Heart left ventricle (tissue), 16 donors: Measurements from ENCODE around the gene KCNA2. TPM values are rescaled to one million over a fixed set of nuclear protein-coding genes. Genes with fewer than 3 reads are reported as not detected.

Experiments
- ATAC-seq, 4 donors: fragments of 200-7000 bp; cut with Tn5 transposase; one replicate each; pipeline ENCODE4 v1.9.1; 2020 to 2022; ENCODE audit warnings: moderate library complexity in 4 of 4, mild to moderate bottlenecking in 3 of 4, moderate number of reproducible peaks in 1 of 4
- DNase-seq, 5 donors: peaks; one replicate each; pipeline ENCODE4 v3.0.0-alpha.2; 2020
- H3K27ac ChIP-seq, 12 donors: fragments of 200-600 bp; sonication (generic) in 4 of 12; one replicate each; pipeline versions ENCODE4 v1.5.0 to v1.8.0; 2016 to 2022; ENCODE audit warnings: mild to moderate bottlenecking in 2 of 12
- H3K27me3 ChIP-seq, 9 donors: fragments of 200-600 bp; sonication (generic) in 2 of 9; one replicate each; pipeline versions ENCODE4 v1.5.1 to v1.8.0; 2016 to 2022; ENCODE audit warnings: mild to moderate bottlenecking in 3 of 9
- H3K36me3 ChIP-seq, 9 donors: fragments of 200-600 bp; sonication (generic) in 2 of 9; one replicate each; pipeline versions ENCODE4 v1.5.0 to v1.8.0; 2018 to 2022; ENCODE audit warnings: mild to moderate bottlenecking in 2 of 9
- H3K4me1 ChIP-seq, 12 donors: fragments of 200-600 bp; sonication (generic) in 4 of 12; one replicate each; pipeline versions ENCODE4 v1.5.0 to v1.8.0; 2016 to 2022; ENCODE audit warnings: mild to moderate bottlenecking in 3 of 12
- H3K4me3 ChIP-seq, 12 donors: fragments of 200-600 bp; sonication (generic) in 4 of 12; one replicate each; pipeline versions ENCODE4 v1.5.0 to v1.8.0; 2017 to 2022; ENCODE audit warnings: mild to moderate bottlenecking in 9 of 12, moderate library complexity in 4 of 12
- H3K9me3 ChIP-seq, 12 donors: fragments of 200-600 bp; sonication (generic) in 4 of 12; one replicate each; pipeline versions ENCODE4 v1.5.0 to v1.8.0; 2016 to 2022; ENCODE audit warnings: mild to moderate bottlenecking in 1 of 12
- POLR2A ChIP-seq, 2 donors: fragments of 450-650 bp; IDR thresholded peaks; one replicate each; pipeline ENCODE4 v1.6.1; 2017; ENCODE audit warnings: antibody characterized with exemption in 2 of 2, mild to moderate bottlenecking in 2 of 2, moderate library complexity in 2 of 2
- WGBS, 4 donors: extraction: QIAGEN DNeasy Blood & Tissue Kit in 2 of 4; methylation state at CpG; one replicate each; pipeline versions ENCODE4 v1.1.5 to v1.1.7; 2013 to 2018; 5-methylcytosine and 5-hydroxymethylcytosine counted together
- intact Hi-C, 10 donors: fragments of 100-400 bp; cut with DNase I; formaldehyde crosslinking; loops; one replicate each; pipeline versions ENCODE4 v1.11.1 to v1.14.2; 2022
- polyA plus RNA-seq, 2 donors: library from polyadenylated mRNA; stranded (reverse); fragments of 200-250 nt; gene quantifications; one replicate each; pipeline ENCODE4 v1.2.3, GENCODE V29; 2013
- total RNA-seq, 9 donors: library from RNA; depleted of rRNA in 2 of 9; stranded (reverse); fragments of >200 nt in 2 of 9; fragmentation: NEBNext Ultra II Directional in 3 of 9; extraction: Animal tissue kit (Norgen Biotek cat#: 25700) in 3 of 9; gene quantifications; one replicate each; pipeline versions ENCODE4 v1.1.0 to v1.2.4, GENCODE V29; 2016 to 2023
- TF ChIP-seq, protein P1 (sequence below), 12 donors: fragments of 200-600 bp; sonication (generic) in 4 of 12; IDR thresholded peaks; one replicate each; pipeline versions ENCODE4 v1.5.0 to v1.8.0; 2018 to 2022; ENCODE audit warnings: antibody characterized with exemption in 12 of 12, mild to moderate bottlenecking in 5 of 12
- donor health status: ischemic (EF 13 %, LVEDD 7.1; RV severe dilation, severe dysfunction).
- donor health status: healthy with polysubstance abuse.
- donor health status: DM: no; HTN: yes; CAD: no.
- donor health status: DM: no; HTN: no; CAD: no.
- donor health status: ischemic (EF 25% LVEDD 6.9; RV normal size, moderate dysfunction).
- donor health status: ischemic (EF 25% LVEDD 5.7; RV mildly dilated, moderate dysfunction).
- donor health status: healthy.
- donor health status: DM: yes; HTN: yes; CAD: no.
- donor health status: ischemic (EF 35%, LVEDD 5.7; RV mildly dilated, moderate dysfunction).
- donor health status: nonischemic (EF 11% LVEDD 7.7; RV severe dilation, severe dysfunction).
- donor health status: DM: yes; HTN: yes; CAD: no.
- donor health status: PGD.
- donor health status: ischemic (EF 29% LVEDD 5.4; RV normal size, mild dysfunction).
- donor health status: nonischemic (EF 23%, LVEDD 6.1; RV moderate dilation, normal function).

Gene KCNA2
- total and polyA plus RNA-seq, 11 donors, result 0.08 to 1.6 (median 0.78) TPM

DNA sequence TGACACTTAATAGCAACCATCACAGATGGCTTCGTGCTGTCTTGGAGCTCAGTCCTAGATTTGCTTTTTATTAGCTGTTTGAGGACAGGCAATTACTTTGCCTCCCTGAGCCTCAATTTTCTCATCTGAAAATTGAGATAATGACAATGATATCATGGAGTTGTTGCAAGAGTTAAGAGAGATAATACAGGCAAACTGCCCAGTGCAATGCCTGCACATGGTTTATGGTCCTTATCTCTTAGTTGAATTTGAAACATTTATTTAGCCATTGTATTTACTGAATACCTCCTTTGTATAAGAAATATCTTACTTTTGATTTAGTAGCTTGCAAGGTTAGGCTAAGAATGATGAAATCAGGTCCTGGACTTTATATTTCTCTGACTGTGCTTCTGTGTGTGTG lies 17.7 kb downstream of the KCNA2 start:
- Histone ChIP-seq H3K27me3 (peaks cover 0 to 13% (median 0%) of the 10 kb centered on the region in 9 donors), H3K4me1 (no peaks in the 10 kb centered on the region), H3K36me3 (no peaks in the 10 kb centered on the region), H3K27ac (no peak overlapping the region), H3K4me3 (no peak overlapping the region), H3K9me3 (no peaks in the 10 kb centered on the region)
- no peak for TF ChIP-seq POLR2A (IDR thresholded peaks at IDR 0.05)
- TF ChIP-seq, protein P1, sequence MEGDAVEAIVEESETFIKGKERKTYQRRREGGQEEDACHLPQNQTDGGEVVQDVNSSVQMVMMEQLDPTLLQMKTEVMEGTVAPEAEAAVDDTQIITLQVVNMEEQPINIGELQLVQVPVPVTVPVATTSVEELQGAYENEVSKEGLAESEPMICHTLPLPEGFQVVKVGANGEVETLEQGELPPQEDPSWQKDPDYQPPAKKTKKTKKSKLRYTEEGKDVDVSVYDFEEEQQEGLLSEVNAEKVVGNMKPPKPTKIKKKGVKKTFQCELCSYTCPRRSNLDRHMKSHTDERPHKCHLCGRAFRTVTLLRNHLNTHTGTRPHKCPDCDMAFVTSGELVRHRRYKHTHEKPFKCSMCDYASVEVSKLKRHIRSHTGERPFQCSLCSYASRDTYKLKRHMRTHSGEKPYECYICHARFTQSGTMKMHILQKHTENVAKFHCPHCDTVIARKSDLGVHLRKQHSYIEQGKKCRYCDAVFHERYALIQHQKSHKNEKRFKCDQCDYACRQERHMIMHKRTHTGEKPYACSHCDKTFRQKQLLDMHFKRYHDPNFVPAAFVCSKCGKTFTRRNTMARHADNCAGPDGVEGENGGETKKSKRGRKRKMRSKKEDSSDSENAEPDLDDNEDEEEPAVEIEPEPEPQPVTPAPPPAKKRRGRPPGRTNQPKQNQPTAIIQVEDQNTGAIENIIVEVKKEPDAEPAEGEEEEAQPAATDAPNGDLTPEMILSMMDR (IDR thresholded peaks at IDR 0.05), result no peak
- 64 to 68% (median 64%) methylated on average over 1 of the region's 1 CpG for WGBS, 4 donors
- ATAC-seq (no peak), DNase-seq (no peak)
- intact Hi-C loops, result no loop called here

DNA sequence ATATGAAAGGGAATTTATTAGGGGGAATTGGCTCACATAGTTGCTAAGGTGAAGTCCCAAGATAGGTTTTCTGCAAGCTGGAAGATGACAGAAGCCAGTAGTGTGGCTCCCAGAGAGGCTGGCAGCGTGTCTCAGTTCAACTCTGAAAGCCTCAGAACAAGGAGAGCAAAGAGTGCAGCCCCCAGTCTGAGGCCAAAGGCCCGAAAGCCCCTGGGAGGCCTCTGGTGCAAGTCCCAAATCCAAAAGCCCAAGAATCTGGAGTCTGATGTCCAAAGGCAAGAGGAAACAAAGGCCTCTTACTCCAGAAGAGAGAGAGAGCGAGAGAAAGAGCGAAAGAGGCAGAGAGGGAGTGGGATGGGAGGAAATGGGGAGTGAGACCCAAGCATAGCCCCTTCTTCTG lies 18.3 kb downstream of the KCNA2 start:
- no peak for DNase-seq
- no peaks in the 10 kb centered on the region for H3K36me3 ChIP-seq
- no peak overlapping the region for H3K4me3 ChIP-seq
- H3K27me3 ChIP-seq, result peaks cover 0 to 13% (median 0%) of the 10 kb centered on the region in 9 donors
- no peak for TF ChIP-seq POLR2A (IDR thresholded peaks at IDR 0.05)
- TF ChIP-seq, protein P1 (IDR thresholded peaks at IDR 0.05), result no peak
- 77 to 81% (median 81%) methylated on average over 4 of the region's 4 CpGs for WGBS, 4 donors
- no peaks in the 10 kb centered on the region for H3K4me1 ChIP-seq
- intact Hi-C loops, result no loop called here
- no peak for ATAC-seq
- H3K27ac ChIP-seq, result no peak overlapping the region
- H3K9me3 ChIP-seq, result no peaks in the 10 kb centered on the region

DNA sequence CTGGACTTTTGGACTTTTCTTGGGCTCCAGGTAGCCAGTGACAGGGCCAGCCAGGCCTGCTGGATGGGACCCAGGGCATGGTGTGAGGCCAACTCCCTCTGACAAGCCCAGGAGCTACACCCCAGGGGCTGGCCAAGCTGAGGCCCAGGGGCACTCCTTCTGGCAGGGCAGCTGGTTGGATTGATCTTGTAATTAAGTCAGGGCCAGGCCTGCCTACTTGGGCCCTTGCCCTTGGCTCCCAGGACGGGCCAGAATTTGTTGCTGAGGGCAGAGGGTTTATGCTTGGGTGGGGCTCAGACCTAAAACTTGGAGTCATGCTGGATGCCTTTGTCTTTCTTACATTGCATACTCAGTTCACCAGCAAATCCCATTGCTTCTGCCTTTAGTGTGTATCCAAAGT lies 20.7 kb downstream of the KCNA2 start:
- Histone ChIP-seq H3K27ac (no peak overlapping the region), H3K27me3 (peaks cover 0 to 5% (median 0%) of the 10 kb centered on the region in 9 donors), H3K4me1 (no peaks in the 10 kb centered on the region), H3K4me3 (no peak overlapping the region), H3K36me3 (no peaks in the 10 kb centered on the region), H3K9me3 (no peaks in the 10 kb centered on the region)
- TF ChIP-seq, protein P1 (IDR thresholded peaks at IDR 0.05), result no peak
- no peak for TF ChIP-seq POLR2A (IDR thresholded peaks at IDR 0.05)
- DNase-seq (no peak), ATAC-seq (no peak)
- 82 to 93% (median 92%) methylated on average over 1 of the region's 1 CpG; no CpG with 5 or more reads in 1 of the 4 donors for WGBS, 4 donors
- intact Hi-C loops, result no loop called here

DNA sequence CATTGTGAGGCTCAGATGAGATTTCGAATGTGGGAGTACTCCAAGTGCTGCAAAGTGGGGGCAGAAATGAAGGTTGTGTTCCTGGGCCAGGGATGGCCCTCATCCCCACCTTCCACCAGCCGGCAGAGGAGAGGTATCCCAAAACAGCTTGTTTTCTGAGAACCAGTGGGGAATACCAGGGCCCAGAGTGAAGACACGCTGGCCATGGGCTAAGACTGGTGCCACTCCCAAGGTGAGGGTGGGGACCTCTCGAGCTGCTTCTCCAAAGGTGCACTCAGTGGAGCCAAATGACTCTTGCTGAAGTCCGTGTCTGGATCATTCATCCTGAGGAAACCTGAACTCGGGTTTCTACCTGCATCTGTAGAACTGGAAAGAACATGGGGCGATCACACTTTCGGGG lies 22.1 kb downstream of the KCNA2 start:
- Histone ChIP-seq H3K4me1 (no peaks in the 10 kb centered on the region), H3K27me3 (peaks cover 0 to 4% (median 0%) of the 10 kb centered on the region in 9 donors), H3K9me3 (no peaks in the 10 kb centered on the region), H3K4me3 (no peak overlapping the region), H3K27ac (no peak overlapping the region), H3K36me3 (no peaks in the 10 kb centered on the region)
- intact Hi-C loops, result no loop called here
- TF ChIP-seq, protein P1 (IDR thresholded peaks at IDR 0.05), result no peak
- TF ChIP-seq POLR2A (IDR thresholded peaks at IDR 0.05), result no peak
- WGBS, 4 donors, result 84 to 88% (median 87%) methylated on average over 8 of the region's 8 CpGs
- no peak for DNase-seq
- ATAC-seq, result no peak
